Stimulated activated naive CD8-positive, alpha-beta T cell treated with anti-CD3 and anti-CD28 coated beads, Interleukin-15, Interleukin-2, amounts not matched to agents 100 ng/mL and 50 ng/mL, for 24 hours (primary cell): Measurements from ENCODE around the gene ACTR5.
"Not testable (repeated sequence)": the region's sequence is repeated elsewhere in the genome, so short reads cannot be mapped to it uniquely, and the experiment has no call there.

Experiments
- H3K27ac Mint-ChIP-seq: one replicate; pipeline ENCODE4 v1.8.0; 2021; ENCODE audit warnings: mild to moderate bottlenecking, mixed read lengths
- H3K27me3 Mint-ChIP-seq: one replicate; pipeline ENCODE4 v1.8.0; 2021; ENCODE audit warnings: mixed read lengths
- H3K36me3 Mint-ChIP-seq: one replicate; pipeline ENCODE4 v1.8.0; 2021; ENCODE audit warnings: low read depth, mixed read lengths
- H3K4me1 Mint-ChIP-seq: one replicate; pipeline ENCODE4 v1.8.0; 2021; ENCODE audit warnings: low read depth, mixed read lengths
- H3K4me3 Mint-ChIP-seq: one replicate; pipeline ENCODE4 v1.8.0; 2021; ENCODE audit warnings: mild to moderate bottlenecking, mixed read lengths
- H3K9me3 Mint-ChIP-seq: one replicate; pipeline ENCODE4 v1.8.0; 2021; ENCODE audit warnings: mixed read lengths

Gene ACTR5

DNA sequence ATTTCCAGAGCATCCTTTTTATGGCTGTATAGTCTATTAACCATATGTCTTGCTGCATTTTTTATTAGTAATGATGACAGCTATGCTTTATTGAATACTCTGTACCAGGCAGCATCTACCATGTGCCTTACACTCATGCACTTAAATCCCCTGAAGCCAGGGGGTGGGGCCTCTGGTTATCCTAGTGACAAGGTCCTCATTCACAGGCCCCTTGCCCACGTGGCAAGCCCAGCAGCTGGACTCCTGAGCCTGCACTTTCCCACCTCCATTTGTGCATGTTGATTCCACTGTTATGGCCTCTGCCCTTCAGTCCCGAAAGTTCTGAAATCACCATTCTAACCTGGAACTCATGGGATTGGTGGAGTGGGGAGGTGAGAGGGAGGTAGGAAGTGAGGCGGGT is 22.3 kb downstream of the ACTR5 start:
- Mint-ChIP-seq H3K27me3 (no peaks in the 10 kb centered on the region), H3K9me3 (peaks cover 10% of the 10 kb centered on the region), H3K4me1 (peaks cover 7% of the 10 kb centered on the region), H3K27ac (no peak overlapping the region), H3K36me3 (peaks cover 72% of the 10 kb centered on the region), H3K4me3 (no peak overlapping the region)

DNA sequence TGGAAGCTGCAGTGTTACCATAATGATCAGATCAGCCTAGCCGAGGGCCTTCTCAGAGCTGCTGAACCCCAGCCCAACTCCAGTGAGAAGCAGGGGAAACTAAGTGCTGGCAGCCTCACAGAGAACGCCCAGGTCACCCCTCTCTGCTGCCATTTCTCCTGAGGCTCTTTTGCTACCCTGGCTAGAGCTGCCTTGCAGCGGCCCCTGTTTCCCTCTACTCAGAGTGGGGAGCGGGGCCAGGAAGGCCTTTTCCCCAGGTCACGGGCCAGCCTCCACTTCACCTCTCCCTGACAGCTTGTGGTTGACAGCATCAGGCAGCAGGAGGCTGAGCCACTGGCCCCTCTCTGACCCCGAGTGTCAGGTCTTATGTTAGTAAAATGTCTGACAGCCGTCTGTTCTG is 22.7 kb downstream of the ACTR5 start:
- Mint-ChIP-seq H3K4me3 (no peak overlapping the region), H3K27ac (no peak overlapping the region), H3K27me3 (no peaks in the 10 kb centered on the region), H3K36me3 (peaks cover 71% of the 10 kb centered on the region), H3K4me1 (peaks cover 7% of the 10 kb centered on the region), H3K9me3 (peaks cover 10% of the 10 kb centered on the region)

GRCh38 chr20:38771621-38772020 is 23.4 kb downstream of the ACTR5 start:
- Mint-ChIP-seq H3K9me3 (peaks cover 10% of the 10 kb centered on the region), H3K27me3 (no peaks in the 10 kb centered on the region), H3K36me3 (peaks cover 71% of the 10 kb centered on the region), H3K4me1 (peaks cover 7% of the 10 kb centered on the region), H3K4me3 (no peak overlapping the region), H3K27ac (no peak overlapping the region)

- Mint-ChIP-seq H3K9me3 (peaks cover 10% of the 10 kb centered on the region), H3K4me3 (no peak overlapping the region), H3K27ac (peak overlapping the region; percentile 3), H3K27me3 (no peaks in the 10 kb centered on the region), H3K4me1 (peaks cover 7% of the 10 kb centered on the region), H3K36me3 (peaks cover 59% of the 10 kb centered on the region)
Observed at GRCh38 chr20:38774167-38774566, 25.9 kb downstream of the ACTR5 start.

DNA sequence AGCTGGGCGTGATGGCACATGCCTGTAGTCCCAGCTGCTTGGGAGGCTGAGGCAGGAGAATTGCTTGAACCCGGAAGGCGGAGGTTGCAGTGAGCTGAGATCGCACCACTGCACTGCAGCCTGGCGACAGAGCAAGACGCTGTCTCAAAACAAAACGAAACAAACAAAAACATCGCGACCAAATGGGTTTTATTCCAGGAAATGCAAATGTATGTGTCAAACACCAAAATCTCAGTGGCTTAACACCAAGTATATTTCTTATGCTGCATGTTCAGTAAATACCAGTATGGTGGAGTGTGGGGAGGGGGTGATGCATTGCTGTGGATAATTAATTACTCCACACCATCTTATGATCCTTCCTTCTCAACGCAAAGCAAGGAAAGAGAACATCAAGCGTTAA is 28.1 kb downstream of the ACTR5 start:
- H3K27ac Mint-ChIP-seq = no peak overlapping the region
- H3K27me3 Mint-ChIP-seq = no peaks in the 10 kb centered on the region
- peaks cover 49% of the 10 kb centered on the region for H3K36me3 Mint-ChIP-seq
- peaks cover 10% of the 10 kb centered on the region for H3K9me3 Mint-ChIP-seq
- peaks cover 15% of the 10 kb centered on the region for H3K4me1 Mint-ChIP-seq
- H3K4me3 Mint-ChIP-seq = no peak overlapping the region

GRCh38 chr20:38779247-38780097 is 31.2 kb downstream of the ACTR5 start:
- H3K27me3 Mint-ChIP-seq = no peaks in the 10 kb centered on the region
- H3K9me3 Mint-ChIP-seq = no peaks in the 10 kb centered on the region
- H3K4me1 Mint-ChIP-seq = peaks cover 9% of the 10 kb centered on the region
- no peak overlapping the region for H3K4me3 Mint-ChIP-seq
- no peak overlapping the region for H3K27ac Mint-ChIP-seq
- peaks cover 19% of the 10 kb centered on the region for H3K36me3 Mint-ChIP-seq

DNA sequence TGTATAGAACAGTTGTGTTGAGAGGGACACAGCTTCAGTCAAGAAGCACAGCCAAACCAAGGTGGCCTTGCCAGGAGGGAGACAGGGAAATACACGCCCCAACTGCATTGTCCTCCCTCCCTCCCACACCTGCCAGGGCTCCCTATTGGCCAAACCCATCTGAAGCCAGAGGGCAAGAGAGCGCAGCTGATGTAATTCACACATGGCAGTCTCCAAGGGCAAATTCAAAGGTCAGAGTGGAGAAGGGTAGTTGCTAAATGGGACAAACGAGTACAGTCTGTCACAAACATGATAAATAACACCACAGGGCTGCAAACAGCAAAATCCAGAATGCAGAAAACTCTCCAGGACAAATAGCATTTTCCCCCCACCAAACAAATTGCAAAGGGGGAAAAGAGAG is 34.0 kb downstream of the ACTR5 start:
- Mint-ChIP-seq H3K9me3 (no peaks in the 10 kb centered on the region), H3K36me3 (no peaks in the 10 kb centered on the region), H3K4me1 (peaks cover 8% of the 10 kb centered on the region)

DNA sequence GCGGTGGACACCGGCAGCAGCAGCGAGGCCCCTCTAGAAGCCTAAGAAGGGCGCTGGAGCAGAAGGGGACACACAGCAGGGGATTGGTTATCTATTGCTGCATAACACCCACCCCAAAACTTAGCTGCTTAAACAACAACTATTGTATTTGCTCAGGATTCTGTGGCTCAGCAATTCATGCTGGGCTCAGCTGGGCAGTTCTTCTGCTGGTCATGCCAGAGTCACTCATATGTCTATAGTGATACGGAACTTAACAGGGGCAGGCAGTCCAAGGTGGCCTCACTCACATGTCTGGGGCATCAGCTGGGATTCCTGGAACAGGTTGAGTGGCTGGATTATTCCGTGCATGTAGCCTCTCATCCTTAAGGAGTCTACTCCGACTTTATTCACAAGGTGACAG is 39.6 kb downstream of the ACTR5 start:
- Mint-ChIP-seq H3K9me3 (no peaks in the 10 kb centered on the region), H3K27ac (no peak overlapping the region)

More for the DNA sequence above, 34.0 kb downstream of the ACTR5 start:
- Mint-ChIP-seq H3K4me3 (no peak overlapping the region), H3K27me3 (no peaks in the 10 kb centered on the region), H3K27ac (no peak overlapping the region)

DNA sequence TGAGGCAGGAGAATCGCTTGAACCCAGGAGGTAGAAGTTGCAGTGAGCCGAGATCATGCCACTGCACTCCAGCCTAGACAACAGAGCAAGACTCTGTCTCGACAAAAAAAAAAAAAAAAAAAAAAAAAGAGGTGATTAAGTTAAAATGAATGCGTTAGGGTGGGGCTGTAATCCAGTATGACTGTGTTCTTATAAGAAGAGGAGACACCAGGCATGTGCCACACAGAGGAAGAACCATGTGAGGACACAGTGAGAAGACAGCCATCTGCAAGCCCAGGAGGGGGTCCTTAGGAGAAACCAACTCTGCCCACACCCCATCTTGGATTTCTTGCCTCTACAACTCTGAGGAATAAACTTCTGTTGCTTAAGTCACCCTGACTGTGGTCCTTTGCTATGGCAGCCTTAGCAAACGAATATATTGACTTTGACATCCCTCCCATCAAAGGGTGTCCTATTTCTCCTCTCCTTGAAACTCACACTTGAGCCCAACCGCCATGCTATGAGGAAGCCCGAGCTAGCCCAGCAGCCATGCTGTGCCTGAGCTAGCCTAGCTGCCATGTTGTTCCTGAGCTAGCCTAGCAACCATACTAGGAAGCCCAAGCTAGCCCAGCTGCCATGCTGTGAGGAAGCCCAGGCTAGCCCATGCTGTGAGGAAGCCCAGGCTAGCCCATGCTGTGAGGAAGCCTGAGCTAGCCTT is 41.4 kb downstream of the ACTR5 start:
- Mint-ChIP-seq H3K36me3 (no peaks in the 10 kb centered on the region), H3K4me3 (no peak overlapping the region), H3K27me3 (no peaks in the 10 kb centered on the region), H3K27ac (no peak overlapping the region), H3K4me1 (peaks cover 17% of the 10 kb centered on the region), H3K9me3 (no peaks in the 10 kb centered on the region)

More for the DNA sequence above, 39.6 kb downstream of the ACTR5 start:
- no peaks in the 10 kb centered on the region for H3K27me3 Mint-ChIP-seq
- H3K4me3 Mint-ChIP-seq = no peak overlapping the region
- peaks cover 12% of the 10 kb centered on the region for H3K4me1 Mint-ChIP-seq
- H3K36me3 Mint-ChIP-seq = no peaks in the 10 kb centered on the region

DNA sequence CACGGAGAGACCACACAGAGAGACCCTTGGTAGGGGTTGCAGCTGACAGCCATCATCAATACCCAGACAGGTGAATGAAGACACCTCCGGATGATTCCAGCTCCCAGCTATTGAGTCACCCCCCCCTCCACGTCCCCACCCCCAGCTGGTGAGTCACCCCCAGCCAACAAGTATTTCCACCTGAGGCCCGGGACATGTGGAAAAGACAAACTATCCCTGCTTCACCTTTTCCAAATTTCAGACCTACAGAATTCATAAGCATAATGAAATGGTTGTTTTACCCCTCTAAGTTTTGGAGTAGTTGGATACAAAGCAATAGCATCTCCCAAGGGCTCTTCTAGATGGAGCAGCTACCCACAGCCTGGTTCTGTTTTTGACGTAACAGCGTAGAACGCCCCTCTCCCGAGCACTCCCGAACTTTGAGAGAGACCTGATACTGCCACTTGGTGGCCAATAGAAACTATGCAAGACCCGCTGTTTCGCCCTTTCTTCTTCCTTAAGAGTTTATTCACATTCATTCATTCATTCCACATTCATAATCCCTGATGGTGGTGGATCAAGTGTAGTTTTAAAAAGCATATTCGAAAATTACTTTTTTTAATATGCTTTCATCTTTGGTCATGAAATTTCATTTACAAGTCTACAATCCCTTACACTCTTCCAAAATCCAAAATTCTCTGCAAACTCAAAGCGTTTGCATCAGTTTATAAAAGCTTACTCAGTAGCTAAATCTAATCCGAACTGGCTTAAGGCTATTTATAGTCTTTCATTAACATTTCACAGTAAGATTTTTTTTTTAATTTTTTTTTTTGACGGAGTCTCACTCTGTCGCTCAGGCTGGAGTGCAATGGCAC is 42.2 kb downstream of the ACTR5 start:
- Mint-ChIP-seq H3K36me3 (no peaks in the 10 kb centered on the region), H3K27ac (no peak overlapping the region), H3K27me3 (no peaks in the 10 kb centered on the region), H3K9me3 (no peaks in the 10 kb centered on the region), H3K4me1 (peaks cover 17% of the 10 kb centered on the region), H3K4me3 (no peak overlapping the region)

GRCh38 chr20:38791291-38791690 is 43.0 kb downstream of the ACTR5 start:
- Mint-ChIP-seq H3K4me3 (no peak overlapping the region), H3K4me1 (peaks cover 17% of the 10 kb centered on the region), H3K9me3 (no peaks in the 10 kb centered on the region), H3K36me3 (no peaks in the 10 kb centered on the region), H3K27me3 (no peaks in the 10 kb centered on the region), H3K27ac (no peak overlapping the region)

- Mint-ChIP-seq H3K9me3 (no peaks in the 10 kb centered on the region), H3K4me1 (peaks cover 17% of the 10 kb centered on the region), H3K27me3 (no peaks in the 10 kb centered on the region), H3K4me3 (no peak overlapping the region), H3K27ac (no peak overlapping the region), H3K36me3 (no peaks in the 10 kb centered on the region)
Observed at GRCh38 chr20:38791940-38792339, 43.7 kb downstream of the ACTR5 start.

DNA sequence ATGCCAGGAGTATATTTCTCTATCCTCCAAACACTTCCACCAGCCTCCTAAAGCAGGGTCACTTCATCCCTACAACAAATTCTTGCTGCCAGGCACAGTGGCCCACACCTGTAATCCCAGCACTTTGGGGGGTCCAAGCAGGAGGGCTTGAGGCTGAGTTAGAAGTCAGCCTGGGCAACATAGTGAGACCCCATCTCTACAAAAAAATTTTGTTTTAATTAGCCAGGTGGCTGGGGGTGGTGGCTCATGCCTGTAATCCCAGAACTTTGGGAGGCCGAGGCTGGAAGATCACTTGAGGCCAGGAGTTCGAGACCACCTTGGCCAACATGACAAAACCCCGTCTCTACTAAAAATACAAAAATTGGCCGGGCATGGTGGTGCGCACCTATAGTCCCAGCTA is 45.8 kb downstream of the ACTR5 start:
- H3K27me3 Mint-ChIP-seq, H3K27ac Mint-ChIP-seq, H3K9me3 Mint-ChIP-seq, H3K36me3 Mint-ChIP-seq, H3K4me3 Mint-ChIP-seq: not testable (repeated sequence)
- H3K4me1 Mint-ChIP-seq = peaks cover 25% of the 10 kb centered on the region

- peaks cover 3% of the 10 kb centered on the region for H3K36me3 Mint-ChIP-seq
- H3K4me1 Mint-ChIP-seq = peaks cover 20% of the 10 kb centered on the region
- H3K4me3 Mint-ChIP-seq = no peak overlapping the region
- peak overlapping the region; percentile 17 for H3K27ac Mint-ChIP-seq
- H3K9me3 Mint-ChIP-seq = peaks cover 6% of the 10 kb centered on the region
- no peaks in the 10 kb centered on the region for H3K27me3 Mint-ChIP-seq
Observed at GRCh38 chr20:38798266-38798665, 50.0 kb downstream of the ACTR5 start.

DNA sequence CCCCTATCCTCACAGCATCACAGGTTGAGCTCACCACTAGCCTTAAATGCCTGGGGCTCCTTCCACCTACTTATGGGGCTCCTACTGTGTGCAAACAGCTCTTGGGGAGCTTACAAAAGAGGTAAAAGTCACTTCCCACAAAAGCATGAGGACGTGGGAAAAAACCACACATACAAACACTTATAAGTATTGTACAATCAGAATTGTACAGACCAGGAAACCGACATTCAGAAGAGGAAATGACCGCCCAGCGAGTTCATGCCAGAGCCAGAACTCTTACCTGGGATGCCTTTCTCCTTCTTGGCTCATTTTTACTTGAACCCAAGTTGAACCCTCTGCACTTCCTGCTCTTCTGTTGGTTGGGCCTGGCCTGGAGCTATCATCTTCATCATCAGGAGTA is 50.9 kb downstream of the ACTR5 start:
- peaks cover 6% of the 10 kb centered on the region for H3K9me3 Mint-ChIP-seq
- H3K36me3 Mint-ChIP-seq = peaks cover 3% of the 10 kb centered on the region
- no peak overlapping the region for H3K4me3 Mint-ChIP-seq
- no peaks in the 10 kb centered on the region for H3K27me3 Mint-ChIP-seq
- H3K4me1 Mint-ChIP-seq = peaks cover 22% of the 10 kb centered on the region
- H3K27ac Mint-ChIP-seq = no peak overlapping the region
